ENCODE results near the gene PLD4.

DNA sequence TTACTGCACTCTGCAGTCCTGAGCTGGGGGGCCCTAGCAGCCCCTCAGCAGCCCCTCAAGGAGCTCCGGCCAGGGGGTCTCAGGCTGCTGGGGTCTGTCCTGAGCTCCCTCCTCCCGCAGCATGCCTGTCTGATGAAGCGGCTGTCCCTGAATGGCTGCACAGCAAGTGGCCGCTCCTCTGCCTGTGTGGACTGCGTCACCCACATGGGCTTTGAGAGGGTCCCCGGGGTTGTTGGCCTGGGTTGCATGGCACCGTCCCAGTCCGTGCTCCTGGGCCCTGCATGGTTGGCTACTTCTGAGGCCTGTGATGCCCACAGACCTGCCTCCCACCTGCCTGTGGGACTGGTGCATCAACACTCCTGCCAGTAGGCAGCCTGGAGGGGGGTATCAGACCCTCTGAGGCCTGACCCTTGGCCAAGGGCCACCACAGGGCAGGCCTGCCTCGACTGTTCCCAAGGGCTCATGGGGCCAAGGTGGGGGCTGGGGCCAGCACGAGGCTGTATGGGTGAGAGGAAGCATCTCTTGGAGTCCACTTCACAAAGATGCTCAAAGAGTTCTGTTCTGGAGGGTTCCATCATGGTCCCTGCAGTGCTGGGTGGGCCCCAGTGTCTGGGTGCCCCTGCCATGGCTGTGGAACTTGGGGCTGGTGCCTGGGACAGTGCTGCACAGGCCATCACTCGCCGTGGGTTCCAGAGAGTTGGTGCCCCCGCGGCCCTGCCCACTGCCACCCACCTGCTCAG, 47.4 kb upstream of the PLD4 start:
- TF ChIP-seq, protein P1, sequence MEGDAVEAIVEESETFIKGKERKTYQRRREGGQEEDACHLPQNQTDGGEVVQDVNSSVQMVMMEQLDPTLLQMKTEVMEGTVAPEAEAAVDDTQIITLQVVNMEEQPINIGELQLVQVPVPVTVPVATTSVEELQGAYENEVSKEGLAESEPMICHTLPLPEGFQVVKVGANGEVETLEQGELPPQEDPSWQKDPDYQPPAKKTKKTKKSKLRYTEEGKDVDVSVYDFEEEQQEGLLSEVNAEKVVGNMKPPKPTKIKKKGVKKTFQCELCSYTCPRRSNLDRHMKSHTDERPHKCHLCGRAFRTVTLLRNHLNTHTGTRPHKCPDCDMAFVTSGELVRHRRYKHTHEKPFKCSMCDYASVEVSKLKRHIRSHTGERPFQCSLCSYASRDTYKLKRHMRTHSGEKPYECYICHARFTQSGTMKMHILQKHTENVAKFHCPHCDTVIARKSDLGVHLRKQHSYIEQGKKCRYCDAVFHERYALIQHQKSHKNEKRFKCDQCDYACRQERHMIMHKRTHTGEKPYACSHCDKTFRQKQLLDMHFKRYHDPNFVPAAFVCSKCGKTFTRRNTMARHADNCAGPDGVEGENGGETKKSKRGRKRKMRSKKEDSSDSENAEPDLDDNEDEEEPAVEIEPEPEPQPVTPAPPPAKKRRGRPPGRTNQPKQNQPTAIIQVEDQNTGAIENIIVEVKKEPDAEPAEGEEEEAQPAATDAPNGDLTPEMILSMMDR (IDR thresholded peaks at IDR 0.05): no peak
- TF ChIP-seq POLR2A (IDR thresholded peaks at IDR 0.05): no peak
